ENCODE data around the gene HNMT. TPM values are rescaled to one million over a fixed set of nuclear protein-coding genes. Genes with fewer than 3 reads are reported as not detected.

The HNMT gene
- total RNA-seq, 4 donors from 2014 or later = 14.4 to 48.8 (median 22.3) TPM

GRCh38 chr2:138059487-138060300 is 95.4 kb downstream of the HNMT start:
- no peak overlapping the region for H3K4me3 ChIP-seq (replicated peaks in 1 of 3)
- intact Hi-C loops (cut with DNase I) = no loop called here
- H3K27ac ChIP-seq = no peak overlapping the region
- no peak for DNase-seq
- no peaks in the 10 kb centered on the region for H3K27me3 ChIP-seq
- H3K4me1 ChIP-seq = no peaks in the 10 kb centered on the region
- TF ChIP-seq POLR2A (IDR thresholded peaks at IDR 0.05) = no peak
- TF ChIP-seq CTCF (IDR thresholded peaks at IDR 0.05) = no peak
- H3K9me3 ChIP-seq = no peaks in the 10 kb centered on the region
- no peaks in the 10 kb centered on the region for H3K36me3 ChIP-seq
- 59 to 72% methylated on average over 3 of the region's 3 CpGs for WGBS, 2 donors

DNA sequence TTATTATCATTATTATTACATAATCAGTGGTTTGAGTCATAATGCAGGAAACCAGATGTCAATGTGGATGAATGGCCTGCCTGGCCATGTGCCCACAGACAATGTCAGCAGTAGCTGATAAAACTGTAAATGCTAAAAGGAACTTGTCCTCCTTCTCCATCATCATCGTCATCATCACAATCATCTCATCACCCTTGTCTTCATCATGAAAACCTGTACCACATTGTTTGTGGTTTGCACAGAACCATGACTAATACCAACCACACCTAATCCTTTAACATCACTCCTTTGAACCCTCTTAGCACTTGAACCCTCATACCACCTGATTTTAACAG is 96.0 kb downstream of the HNMT start:
- TF ChIP-seq POLR2A (IDR thresholded peaks at IDR 0.05) (no peak), CTCF (IDR thresholded peaks at IDR 0.05) (no peak)
- no peaks in the 10 kb centered on the region for H3K27me3 ChIP-seq
- WGBS, 2 donors = 65 to 67% methylated on average over 1 of the region's 1 CpG
- H3K9me3 ChIP-seq = no peaks in the 10 kb centered on the region
- no peaks in the 10 kb centered on the region for H3K36me3 ChIP-seq
- DNase-seq = peak in 1 of 2 donors; percentile 6
- no peak overlapping the region for H3K27ac ChIP-seq
- intact Hi-C loops (cut with DNase I) = no loop called here
- H3K4me1 ChIP-seq = no peaks in the 10 kb centered on the region
- no peak overlapping the region for H3K4me3 ChIP-seq (replicated peaks in 1 of 3)

DNA sequence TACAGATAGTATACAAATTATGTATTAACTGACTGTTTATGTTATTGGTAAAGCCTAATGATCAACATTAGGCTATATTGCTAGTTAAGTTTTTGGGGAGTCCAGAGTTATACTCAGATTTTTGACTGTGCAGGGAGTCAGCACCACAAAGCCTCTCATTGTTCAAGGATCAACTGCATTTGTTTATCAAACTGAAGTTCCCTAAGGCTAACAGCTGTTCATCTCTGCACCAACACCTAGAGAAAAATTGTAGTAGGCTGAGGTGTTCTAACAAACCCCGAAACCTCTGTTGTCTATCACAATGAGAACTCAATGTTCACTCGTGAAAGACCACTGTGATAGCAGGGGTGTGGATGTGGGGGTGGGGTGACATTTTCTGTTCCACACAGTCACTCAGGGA is 97.7 kb downstream of the HNMT start:
- no peak for TF ChIP-seq POLR2A (IDR thresholded peaks at IDR 0.05)
- no peak for TF ChIP-seq CTCF (IDR thresholded peaks at IDR 0.05)

GRCh38 chr2:138063181-138063580 is 98.9 kb downstream of the HNMT start:
- H3K4me3 ChIP-seq (replicated peaks in 1 of 3) = no peak overlapping the region
- no peaks in the 10 kb centered on the region for H3K9me3 ChIP-seq
- intact Hi-C loops (cut with DNase I) = no loop called here
- H3K27me3 ChIP-seq = no peaks in the 10 kb centered on the region
- no peaks in the 10 kb centered on the region for H3K4me1 ChIP-seq
- TF ChIP-seq CTCF (IDR thresholded peaks at IDR 0.05) (no peak), POLR2A (IDR thresholded peaks at IDR 0.05) (no peak)
- H3K36me3 ChIP-seq = no peaks in the 10 kb centered on the region
- DNase-seq = no peak
- 87 to 93% methylated on average over 2 of the region's 2 CpGs for WGBS, 2 donors
- H3K27ac ChIP-seq = no peak overlapping the region

More for the DNA sequence above, 97.7 kb downstream of the HNMT start:
- DNase-seq = no peak
- Histone ChIP-seq H3K4me3 (replicated peaks in 1 of 3) (no peak overlapping the region), H3K36me3 (no peaks in the 10 kb centered on the region), H3K9me3 (no peaks in the 10 kb centered on the region), H3K27me3 (no peaks in the 10 kb centered on the region), H3K27ac (no peak overlapping the region), H3K4me1 (no peaks in the 10 kb centered on the region)
- 92 to 95% methylated on average over 2 of the region's 2 CpGs for WGBS, 2 donors
- intact Hi-C loops (cut with DNase I) = no loop called here

Measured in thyroid gland (tissue), 4 donors.